ENCODE measurements around the gene EFHC2. TPM values are rescaled to one million over a fixed set of nuclear protein-coding genes. Genes with fewer than 3 reads are reported as not detected.

EFHC2 gene
- total RNA-seq, 1 experiment from 2014 or later = not detected

DNA sequence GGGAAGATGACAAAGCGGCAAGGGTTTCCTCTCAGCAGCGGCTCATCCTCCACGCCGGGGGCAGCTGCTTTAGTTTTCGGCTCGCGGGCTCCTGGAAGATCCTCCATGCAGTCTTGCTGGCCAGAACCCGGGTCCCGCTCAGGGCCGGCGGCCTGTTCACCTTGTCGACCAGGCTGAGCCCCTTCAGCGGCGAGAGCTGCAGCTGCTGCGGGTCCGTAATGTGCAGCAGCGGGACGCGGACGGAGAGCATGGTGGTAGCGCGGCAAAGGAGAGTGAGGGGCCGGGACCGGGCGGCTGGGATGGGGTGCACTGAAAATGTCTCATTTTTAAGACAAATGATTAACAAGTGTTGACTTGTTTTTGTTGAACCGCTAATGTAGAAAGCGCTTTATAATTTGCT is 33.2 kb downstream of the EFHC2 start:
- POLR2A ChIA-PET = no interaction called here
- H3K4me3 ChIP-seq (replicated peaks in 1 of 2; ENCODE audit: low read depth in 1 of 2, low read length in 2 of 2) = no peak overlapping the region
- H3K4me1 ChIP-seq (ENCODE audit: control insufficient read depth in 1 of 2, insufficient read depth in 2 of 2, low read length in 2 of 2) = peaks cover 4 to 16% of the 10 kb centered on the region in 2 experiments; a peak in 3 of 4 replicates
- H3K9me3 ChIP-seq (ENCODE audit: control insufficient read depth in 1 of 2, insufficient read depth in 1 of 2, low read depth in 1 of 2, low read length in 2 of 2) = no peaks in the 10 kb centered on the region
- no peak for DNase-seq (ENCODE audit: low read depth, low spot score)
- H3K9ac ChIP-seq (ENCODE audit: low read length) = no peak overlapping the region
- H3K4me2 ChIP-seq (ENCODE audit: low read length) = no peak overlapping the region
- H4K20me1 ChIP-seq (ENCODE audit: insufficient read depth) = no peaks in the 10 kb centered on the region
- TF ChIP-seq TCF7L2 (IDR thresholded peaks at IDR 0.05; ENCODE audit: borderline replicate concordance, extremely low read depth, insufficient read depth, insufficient read length) (no peak), CEBPB (IDR thresholded peaks at IDR 0.05; ENCODE audit: low read depth) (no peak)
- intact Hi-C loops (cut with micrococcal nuclease) = no loop called here
- no TSS peak for BruUV-seq (replicated peaks)
- H3K9me2 ChIP-seq (ENCODE audit: insufficient read depth) = no peaks in the 10 kb centered on the region
- no peaks in the 10 kb centered on the region for H3K79me2 ChIP-seq (ENCODE audit: insufficient read depth, low read length)
- no peaks in the 10 kb centered on the region for H3K36me3 ChIP-seq (ENCODE audit: control insufficient read depth in 1 of 2, insufficient read depth in 2 of 2, low read length in 2 of 2)
- no peak overlapping the region for H2AFZ ChIP-seq (ENCODE audit: low read depth, low read length, poor library complexity, severe bottlenecking)
- no peak overlapping the region for H3K27ac ChIP-seq (ENCODE audit: low read depth, low read length)
- CTCF ChIA-PET = no interaction called here
- no peaks in the 10 kb centered on the region for H3K27me3 ChIP-seq (ENCODE audit: insufficient read depth, low read length)
- no peak for ATAC-seq
- RAD21 ChIA-PET (ENCODE audit: low non-redundant PET in 1 of 2, low total read pairs in 2 of 2, uncharacterized antibody in 2 of 2, unreplicated experiment in 2 of 2) = no interaction called here

DNA sequence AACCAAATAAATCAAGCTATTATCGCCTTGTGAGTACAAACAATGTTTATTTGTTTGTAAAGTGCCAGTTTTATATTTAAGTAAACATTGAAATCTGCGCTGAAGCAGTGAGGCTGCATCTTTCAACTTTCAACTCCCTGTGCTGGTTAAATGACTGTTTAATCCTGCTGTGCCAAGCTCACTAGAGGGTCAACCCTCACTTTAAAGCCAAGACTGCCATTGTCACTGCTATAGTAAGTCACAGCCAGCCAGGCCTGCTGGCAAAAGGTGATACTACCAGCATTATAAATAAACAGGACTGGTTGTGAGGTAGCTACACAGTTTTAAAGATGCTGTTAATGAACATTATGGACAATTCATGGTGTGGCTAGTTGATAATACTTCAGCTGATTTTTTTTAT is 34.6 kb downstream of the EFHC2 start:
- H3K9me2 ChIP-seq (ENCODE audit: insufficient read depth) = no peaks in the 10 kb centered on the region
- DNase-seq (ENCODE audit: low read depth, low spot score) (no peak), ATAC-seq (no peak)
- H4K20me1 ChIP-seq (ENCODE audit: insufficient read depth) = no peaks in the 10 kb centered on the region
- no peaks in the 10 kb centered on the region for H3K36me3 ChIP-seq (ENCODE audit: control insufficient read depth in 1 of 2, insufficient read depth in 2 of 2, low read length in 2 of 2)
- peaks cover 4 to 13% of the 10 kb centered on the region in 2 experiments; a peak in 3 of 4 replicates for H3K4me1 ChIP-seq (ENCODE audit: control insufficient read depth in 1 of 2, insufficient read depth in 2 of 2, low read length in 2 of 2)
- no peak overlapping the region for H2AFZ ChIP-seq (ENCODE audit: low read depth, low read length, poor library complexity, severe bottlenecking)
- intact Hi-C loops (cut with micrococcal nuclease) = no loop called here
- no peak overlapping the region for H3K4me3 ChIP-seq (replicated peaks in 1 of 2; ENCODE audit: low read depth in 1 of 2, low read length in 2 of 2)
- no peak overlapping the region for H3K27ac ChIP-seq (ENCODE audit: low read depth, low read length)
- H3K79me2 ChIP-seq (ENCODE audit: insufficient read depth, low read length) = no peaks in the 10 kb centered on the region
- POLR2A ChIA-PET = no interaction called here
- H3K9ac ChIP-seq (ENCODE audit: low read length) = no peak overlapping the region
- RAD21 ChIA-PET (ENCODE audit: low non-redundant PET in 1 of 2, low total read pairs in 2 of 2, uncharacterized antibody in 2 of 2, unreplicated experiment in 2 of 2) = no interaction called here
- CTCF ChIA-PET = no interaction called here
- no peak overlapping the region for H3K4me2 ChIP-seq (ENCODE audit: low read length)
- BruUV-seq (replicated peaks) = no TSS peak
- no peaks in the 10 kb centered on the region for H3K27me3 ChIP-seq (ENCODE audit: insufficient read depth, low read length)
- no peaks in the 10 kb centered on the region for H3K9me3 ChIP-seq (ENCODE audit: control insufficient read depth in 1 of 2, insufficient read depth in 1 of 2, low read depth in 1 of 2, low read length in 2 of 2)
- TF ChIP-seq EZH2 (IDR thresholded peaks at IDR 0.05) (no peak), FOSL1 (IDR thresholded peaks at IDR 0.05; ENCODE audit: low read depth) (no peak), SIN3A (IDR thresholded peaks at IDR 0.05; ENCODE audit: low read depth) (no peak), CBX3 (IDR thresholded peaks at IDR 0.05; ENCODE audit: low read depth) (no peak), EGR1 (IDR thresholded peaks at IDR 0.05; ENCODE audit: low read depth) (no peak), EZH2phosphoT487 (IDR thresholded peaks at IDR 0.05; ENCODE audit: borderline replicate concordance) (no peak), TCF7L2 (IDR thresholded peaks at IDR 0.05; ENCODE audit: borderline replicate concordance, extremely low read depth, insufficient read depth, insufficient read length) (no peak), SRF (IDR thresholded peaks at IDR 0.05; ENCODE audit: low read depth) (no peak), RAD21 (IDR thresholded peaks at IDR 0.05; ENCODE audit: low read depth) (no peak), ZNF274 (IDR thresholded peaks at IDR 0.05; ENCODE audit: low read depth, low read length) (no peak), SP1 (IDR thresholded peaks at IDR 0.05; ENCODE audit: low read depth) (no peak), JUND (IDR thresholded peaks at IDR 0.05) (no peak), POLR2A (IDR thresholded peaks at IDR 0.05; ENCODE audit: borderline replicate concordance, extremely low read depth, insufficient read depth, insufficient read length) (no peak), ELF1 (IDR thresholded peaks at IDR 0.05; ENCODE audit: borderline replicate concordance, low read depth) (no peak), CEBPB (IDR thresholded peaks at IDR 0.05; ENCODE audit: low read depth) (no peak)
- TF ChIP-seq, protein P1, sequence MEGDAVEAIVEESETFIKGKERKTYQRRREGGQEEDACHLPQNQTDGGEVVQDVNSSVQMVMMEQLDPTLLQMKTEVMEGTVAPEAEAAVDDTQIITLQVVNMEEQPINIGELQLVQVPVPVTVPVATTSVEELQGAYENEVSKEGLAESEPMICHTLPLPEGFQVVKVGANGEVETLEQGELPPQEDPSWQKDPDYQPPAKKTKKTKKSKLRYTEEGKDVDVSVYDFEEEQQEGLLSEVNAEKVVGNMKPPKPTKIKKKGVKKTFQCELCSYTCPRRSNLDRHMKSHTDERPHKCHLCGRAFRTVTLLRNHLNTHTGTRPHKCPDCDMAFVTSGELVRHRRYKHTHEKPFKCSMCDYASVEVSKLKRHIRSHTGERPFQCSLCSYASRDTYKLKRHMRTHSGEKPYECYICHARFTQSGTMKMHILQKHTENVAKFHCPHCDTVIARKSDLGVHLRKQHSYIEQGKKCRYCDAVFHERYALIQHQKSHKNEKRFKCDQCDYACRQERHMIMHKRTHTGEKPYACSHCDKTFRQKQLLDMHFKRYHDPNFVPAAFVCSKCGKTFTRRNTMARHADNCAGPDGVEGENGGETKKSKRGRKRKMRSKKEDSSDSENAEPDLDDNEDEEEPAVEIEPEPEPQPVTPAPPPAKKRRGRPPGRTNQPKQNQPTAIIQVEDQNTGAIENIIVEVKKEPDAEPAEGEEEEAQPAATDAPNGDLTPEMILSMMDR (IDR thresholded peaks at IDR 0.05 in 2 of 3, conservative IDR thresholded peaks at IDR 0.05 in 1 of 3; ENCODE audit: borderline replicate concordance in 1 of 3, insufficient read depth in 1 of 3, low read depth in 2 of 3, low read length in 2 of 3) = no peak
- TF ChIP-seq, protein P2, sequence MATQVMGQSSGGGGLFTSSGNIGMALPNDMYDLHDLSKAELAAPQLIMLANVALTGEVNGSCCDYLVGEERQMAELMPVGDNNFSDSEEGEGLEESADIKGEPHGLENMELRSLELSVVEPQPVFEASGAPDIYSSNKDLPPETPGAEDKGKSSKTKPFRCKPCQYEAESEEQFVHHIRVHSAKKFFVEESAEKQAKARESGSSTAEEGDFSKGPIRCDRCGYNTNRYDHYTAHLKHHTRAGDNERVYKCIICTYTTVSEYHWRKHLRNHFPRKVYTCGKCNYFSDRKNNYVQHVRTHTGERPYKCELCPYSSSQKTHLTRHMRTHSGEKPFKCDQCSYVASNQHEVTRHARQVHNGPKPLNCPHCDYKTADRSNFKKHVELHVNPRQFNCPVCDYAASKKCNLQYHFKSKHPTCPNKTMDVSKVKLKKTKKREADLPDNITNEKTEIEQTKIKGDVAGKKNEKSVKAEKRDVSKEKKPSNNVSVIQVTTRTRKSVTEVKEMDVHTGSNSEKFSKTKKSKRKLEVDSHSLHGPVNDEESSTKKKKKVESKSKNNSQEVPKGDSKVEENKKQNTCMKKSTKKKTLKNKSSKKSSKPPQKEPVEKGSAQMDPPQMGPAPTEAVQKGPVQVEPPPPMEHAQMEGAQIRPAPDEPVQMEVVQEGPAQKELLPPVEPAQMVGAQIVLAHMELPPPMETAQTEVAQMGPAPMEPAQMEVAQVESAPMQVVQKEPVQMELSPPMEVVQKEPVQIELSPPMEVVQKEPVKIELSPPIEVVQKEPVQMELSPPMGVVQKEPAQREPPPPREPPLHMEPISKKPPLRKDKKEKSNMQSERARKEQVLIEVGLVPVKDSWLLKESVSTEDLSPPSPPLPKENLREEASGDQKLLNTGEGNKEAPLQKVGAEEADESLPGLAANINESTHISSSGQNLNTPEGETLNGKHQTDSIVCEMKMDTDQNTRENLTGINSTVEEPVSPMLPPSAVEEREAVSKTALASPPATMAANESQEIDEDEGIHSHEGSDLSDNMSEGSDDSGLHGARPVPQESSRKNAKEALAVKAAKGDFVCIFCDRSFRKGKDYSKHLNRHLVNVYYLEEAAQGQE (IDR thresholded peaks at IDR 0.05; ENCODE audit: low read depth) = no peak
